OCI-LY3 (cell line): ENCODE measurements around the gene C19orf12.

ENCODE experiments used
- H2AFZ ChIP-seq: fragments of 200-600, 300-600 bp; shearing (Covaris generic); 2 replicates; pipeline ENCODE4 v1.6.0; 2014; ENCODE audit warnings: antibody characterized with exemption, low read depth, low read length
- H3K27ac ChIP-seq: fragments of 200-600, 300-600 bp; sonication (generic); 2 replicates; pipeline ENCODE4 v1.5.1; 2014; ENCODE audit warnings: mild to moderate bottlenecking, low read length, moderate library complexity, mixed read lengths
- H3K27me3 ChIP-seq: fragments of 200-600, 300-600 bp; sonication (generic); 2 replicates; pipeline ENCODE4 v1.6.1; 2014; ENCODE audit warnings: low read depth, low read length, mixed read lengths
- H3K36me3 ChIP-seq: fragments of 200-600, 300-600 bp; sonication (generic); replicated peaks from 2 replicates; pipeline ENCODE3; 2014; ENCODE audit warnings: low read depth, low read length, mixed read lengths
- H3K4me1 ChIP-seq: fragments of 300-600, 200-600 bp; sonication (generic); 2 replicates; pipeline ENCODE4 v1.6.1; 2014; ENCODE audit warnings: low read length, mixed read lengths
- H3K4me2 ChIP-seq: fragments of 200-600, 300-600 bp; sonication (generic); 2 replicates; pipeline ENCODE4 v1.6.1; 2014; ENCODE audit warnings: low read length, mixed read lengths
- H3K4me3 ChIP-seq: fragments of 300-600, 200-600 bp; sonication (generic); 2 replicates; pipeline ENCODE4 v1.5.1; 2014; ENCODE audit warnings: antibody characterized with exemption, mild to moderate bottlenecking, low read length, moderate library complexity
- H3K79me2 ChIP-seq: fragments of 300-600, 200-600 bp; shearing (Covaris generic); 2 replicates; pipeline ENCODE4 v1.6.1; 2014; ENCODE audit warnings: mild to moderate bottlenecking, low read length, mixed read lengths
- H3K9ac ChIP-seq: fragments of 300-600, 200-600 bp; shearing (Covaris generic); 2 replicates; pipeline ENCODE4 v1.6.0; 2014; ENCODE audit warnings: mild to moderate bottlenecking, low read length, moderate library complexity
- H3K9me3 ChIP-seq: fragments of 200-600, 300-600 bp; shearing (Covaris generic); 2 replicates; pipeline ENCODE4 v1.6.1; 2014; ENCODE audit warnings: low read length, mixed read lengths; ENCODE audit not compliant: insufficient read depth
- H4K20me1 ChIP-seq: fragments of 200-600, 300-600 bp; sonication (generic); 2 replicates; pipeline ENCODE4 v1.6.1; 2016; ENCODE audit warnings: low read length, mixed read lengths; ENCODE audit not compliant: insufficient read depth
- CTCF ChIP-seq: fragments of 200-600, 300-600 bp; sonication (generic); IDR thresholded peaks from 2 replicates; pipeline ENCODE4 v1.5.1; 2014; ENCODE audit warnings: antibody characterized with exemption, low read length, low read depth
- EZH2phosphoT487 ChIP-seq: fragments of 200-600 bp; shearing (Covaris generic); IDR thresholded peaks from 2 replicates; pipeline ENCODE4 v1.6.1; 2018; ENCODE audit warnings: antibody characterized with exemption, mixed run types, low read depth

C19orf12 gene

DNA sequence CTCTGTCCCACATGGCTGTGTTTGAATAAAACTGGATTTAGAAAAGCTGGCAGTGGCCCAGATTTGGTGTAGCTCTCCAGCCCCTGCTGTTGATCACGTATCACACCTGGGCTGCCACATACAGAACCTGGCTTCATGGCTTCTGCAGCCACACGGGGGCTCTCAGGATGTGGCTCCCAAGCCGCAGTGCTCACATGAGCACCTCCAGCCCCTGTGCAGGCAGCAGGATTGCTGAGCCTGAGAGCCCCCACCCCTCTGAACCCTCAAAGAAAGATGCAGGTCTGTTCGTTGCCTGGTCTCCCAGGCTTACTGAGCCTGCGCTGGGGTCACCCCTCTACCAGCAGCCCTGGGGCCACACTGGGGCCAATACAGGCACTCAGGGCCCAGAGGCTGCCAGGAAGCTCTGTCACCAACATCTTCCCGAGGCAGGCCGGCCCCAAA is 47.1 kb downstream of the C19orf12 start:
- H3K4me2 ChIP-seq: no peak overlapping the region
- no peaks in the 10 kb centered on the region for H3K79me2 ChIP-seq
- H3K9ac ChIP-seq: no peak overlapping the region
- H3K4me3 ChIP-seq: no peak overlapping the region
- H3K4me1 ChIP-seq: peaks cover 12% of the 10 kb centered on the region
- no peak overlapping the region for H2AFZ ChIP-seq
- TF ChIP-seq CTCF (no peak), EZH2phosphoT487 (no peak)
- H3K27ac ChIP-seq: no peak overlapping the region
- no peaks in the 10 kb centered on the region for H3K9me3 ChIP-seq
- H4K20me1 ChIP-seq: no peaks in the 10 kb centered on the region
- no peaks in the 10 kb centered on the region for H3K27me3 ChIP-seq
- H3K36me3 ChIP-seq: no peaks in the 10 kb centered on the region

GRCh38 chr19:29667387-29667783 is 47.7 kb downstream of the C19orf12 start:
- Histone ChIP-seq H3K79me2 (no peaks in the 10 kb centered on the region), H4K20me1 (no peaks in the 10 kb centered on the region), H3K27ac (no peak overlapping the region), H3K4me1 (peaks cover 11% of the 10 kb centered on the region), H3K27me3 (no peaks in the 10 kb centered on the region), H2AFZ (no peak overlapping the region), H3K4me2 (no peak overlapping the region), H3K36me3 (no peaks in the 10 kb centered on the region), H3K4me3 (no peak overlapping the region), H3K9me3 (no peaks in the 10 kb centered on the region), H3K9ac (no peak overlapping the region)
- TF ChIP-seq CTCF: no peak
- TF ChIP-seq EZH2phosphoT487: no peak

- Histone ChIP-seq H3K27me3 (no peaks in the 10 kb centered on the region), H3K79me2 (no peaks in the 10 kb centered on the region), H3K36me3 (no peaks in the 10 kb centered on the region), H2AFZ (no peak overlapping the region), H3K9me3 (no peaks in the 10 kb centered on the region), H4K20me1 (no peaks in the 10 kb centered on the region), H3K4me1 (peaks cover 11% of the 10 kb centered on the region), H3K4me3 (no peak overlapping the region), H3K27ac (no peak overlapping the region), H3K4me2 (peak overlapping the region; percentile 83), H3K9ac (no peak overlapping the region)
- TF ChIP-seq EZH2phosphoT487 (no peak), CTCF (no peak)
These were observed 48.3 kb downstream of the C19orf12 start for GRCh38 chr19:29666578-29667386.

DNA sequence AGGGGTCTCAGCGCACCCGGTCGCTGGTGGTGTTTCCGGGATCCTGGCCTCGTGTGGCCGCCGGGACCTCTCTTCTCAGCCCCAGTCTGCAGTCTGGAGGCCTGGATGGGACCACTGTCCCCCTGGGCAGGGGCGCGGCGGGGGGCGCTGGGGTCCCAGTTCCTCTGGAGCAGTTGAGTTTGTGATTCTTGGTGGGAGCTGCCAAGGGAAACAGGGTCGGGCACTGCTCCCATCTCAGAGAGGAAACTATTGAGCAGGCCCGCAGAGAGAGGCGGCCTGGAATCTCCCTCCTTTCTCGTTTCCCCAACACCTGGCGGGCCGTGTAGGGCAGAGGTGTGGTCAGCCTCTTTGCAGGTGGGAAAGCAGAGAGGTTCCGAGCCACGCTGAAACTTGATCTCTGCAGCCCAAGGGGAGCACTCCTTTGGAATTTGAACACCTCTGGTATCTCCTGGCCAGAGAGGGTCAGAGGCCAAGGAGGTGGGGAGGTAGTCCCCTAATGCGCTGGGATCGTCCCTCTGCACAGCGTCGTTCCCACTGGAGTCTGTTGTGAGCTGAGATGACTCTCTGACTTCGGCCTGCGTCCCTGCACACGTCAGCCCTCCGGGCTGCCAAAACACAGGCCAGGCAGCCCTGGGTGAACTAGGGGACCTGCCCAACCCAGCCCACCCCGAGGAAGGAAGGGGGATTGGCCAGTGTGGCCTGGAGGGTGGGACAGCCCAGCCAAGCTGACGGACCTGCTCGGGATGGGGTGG is 49.1 kb downstream of the C19orf12 start:
- TF ChIP-seq EZH2phosphoT487 (no peak), CTCF (no peak)
- Histone ChIP-seq H3K4me3 (peak overlapping the region; percentile 84), H3K4me2 (peak overlapping the region; percentile 83), H3K9ac (peak overlapping the region; percentile 58; the same call in 1 of the 2 replicates), H3K36me3 (no peaks in the 10 kb centered on the region), H3K27ac (no peak overlapping the region), H2AFZ (peak overlapping the region; percentile 18; the same call in 1 of the 2 replicates), H3K9me3 (no peaks in the 10 kb centered on the region), H3K4me1 (peaks cover 11% of the 10 kb centered on the region), H4K20me1 (no peaks in the 10 kb centered on the region), H3K27me3 (no peaks in the 10 kb centered on the region), H3K79me2 (no peaks in the 10 kb centered on the region)
